Stimulated activated CD8-positive, alpha-beta memory T cell treated with anti-CD3 and anti-CD28 coated beads, Interleukin-4, amount 100 ng/mL, for 1 hour (primary cell): ENCODE measurements around the gene CST8.

Experiments
- DNase-seq, 2 donors: peaks; one replicate each; pipeline ENCODE4 v3.0.0-alpha.2; 2020; ENCODE audit warnings: low read depth in 2 of 2, low spot score in 1 of 2

The CST8 gene

DNA sequence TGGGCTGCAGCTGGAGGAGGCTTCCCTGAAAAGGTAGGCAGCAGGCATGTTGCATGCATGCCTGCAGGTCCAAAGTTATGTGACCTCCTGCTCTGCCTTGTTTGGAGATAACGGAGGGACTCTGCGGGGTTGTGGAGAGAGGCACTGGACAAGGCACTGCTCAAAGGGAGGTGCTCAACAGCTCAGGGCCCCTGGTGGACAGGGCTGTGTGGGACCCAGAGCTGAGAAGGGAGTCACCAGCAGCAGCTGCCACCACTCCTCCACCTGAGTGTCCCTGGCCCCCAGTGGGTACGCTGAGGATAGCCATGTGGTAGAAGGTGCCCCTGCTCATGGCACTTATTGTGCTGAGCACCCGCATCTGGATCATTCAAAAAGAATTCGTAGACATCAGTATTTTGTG lies 15.5 kb upstream of the CST8 start:
- DNase-seq, result no peak

DNA sequence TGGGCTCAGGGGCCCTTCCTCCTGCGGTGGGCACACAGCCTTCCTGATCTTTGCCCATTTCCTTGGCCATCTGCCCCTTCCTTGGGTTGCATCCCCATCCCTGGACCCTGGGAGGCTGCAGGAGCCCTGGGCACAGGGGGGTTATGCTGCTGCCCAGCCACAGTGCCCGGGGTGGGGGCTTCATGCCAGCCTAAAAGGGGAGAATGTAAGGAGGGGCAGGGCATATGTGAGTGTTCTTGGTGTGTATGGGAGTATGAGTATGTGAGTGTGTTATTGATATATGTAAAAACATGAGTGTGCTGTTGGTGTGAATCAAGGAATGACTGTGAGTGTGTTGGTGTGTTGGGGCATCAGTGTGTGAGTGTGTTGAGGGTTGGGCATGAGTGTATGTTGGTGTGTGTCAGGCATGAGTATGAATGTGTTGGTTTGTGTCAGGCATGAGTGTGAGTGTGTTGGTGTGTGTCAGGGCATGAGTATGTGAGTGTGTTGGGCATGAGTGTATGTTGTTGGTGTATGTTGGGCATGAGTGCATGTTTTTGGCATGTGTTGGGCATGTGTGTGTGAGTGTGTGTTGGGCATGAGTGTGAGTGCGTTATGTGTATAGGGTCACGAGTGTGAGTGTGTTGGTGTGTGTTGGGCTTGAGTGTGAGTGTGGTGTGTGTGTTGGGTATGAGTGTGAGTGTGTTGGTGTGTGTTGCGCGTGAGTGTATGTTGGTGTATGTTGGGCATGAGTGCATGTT lies 14.7 kb upstream of the CST8 start:
- no peak for DNase-seq

DNA sequence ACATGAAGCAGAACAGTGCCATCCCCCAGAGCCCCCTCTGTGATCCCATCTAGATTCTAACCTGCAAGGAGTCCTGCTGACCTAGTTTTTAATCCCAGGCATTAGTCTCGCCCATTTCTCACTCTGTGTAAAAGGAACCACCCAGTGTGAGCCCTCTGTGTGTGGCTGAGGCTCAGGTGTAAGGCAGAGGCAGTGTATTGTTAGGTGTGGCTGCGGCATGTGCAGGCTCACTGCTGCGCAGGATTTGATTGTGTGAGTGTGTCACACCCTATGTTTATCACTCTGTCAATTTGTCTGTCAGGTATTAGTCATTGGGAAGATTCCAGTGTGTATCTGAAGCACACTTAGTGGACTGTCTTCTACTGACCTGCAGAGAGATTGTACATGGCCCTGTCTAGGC lies 13.7 kb upstream of the CST8 start:
- DNase-seq, result no peak

GRCh38 chr20:23479043-23479442 lies 11.9 kb upstream of the CST8 start:
- DNase-seq, result no peak

DNA sequence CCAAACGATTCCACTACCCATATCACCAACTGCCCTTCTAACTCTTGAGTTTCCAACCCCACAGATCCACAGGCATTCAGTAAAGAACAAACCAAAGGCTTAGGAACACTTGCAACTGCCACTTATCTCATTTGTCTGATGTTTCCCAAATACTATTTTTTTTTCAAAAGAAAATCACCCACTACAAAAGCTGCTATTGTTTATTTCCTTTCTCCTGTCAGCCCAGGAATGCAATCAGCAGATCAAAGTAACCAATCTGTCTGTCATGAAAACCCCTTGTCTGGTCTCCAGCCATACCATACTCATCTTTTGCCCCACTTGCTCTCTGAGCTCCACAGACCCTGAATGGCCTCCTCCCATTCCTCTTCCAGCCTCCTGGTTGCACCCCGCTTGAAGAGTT lies 8.8 kb upstream of the CST8 start:
- DNase-seq, result no peak

GRCh38 chr20:23484081-23484480 lies 6.8 kb upstream of the CST8 start:
- DNase-seq, result no peak

- DNase-seq, result no peak
Measured at GRCh38 chr20:23488470-23488869, 2.4 kb upstream of the CST8 start.

DNA sequence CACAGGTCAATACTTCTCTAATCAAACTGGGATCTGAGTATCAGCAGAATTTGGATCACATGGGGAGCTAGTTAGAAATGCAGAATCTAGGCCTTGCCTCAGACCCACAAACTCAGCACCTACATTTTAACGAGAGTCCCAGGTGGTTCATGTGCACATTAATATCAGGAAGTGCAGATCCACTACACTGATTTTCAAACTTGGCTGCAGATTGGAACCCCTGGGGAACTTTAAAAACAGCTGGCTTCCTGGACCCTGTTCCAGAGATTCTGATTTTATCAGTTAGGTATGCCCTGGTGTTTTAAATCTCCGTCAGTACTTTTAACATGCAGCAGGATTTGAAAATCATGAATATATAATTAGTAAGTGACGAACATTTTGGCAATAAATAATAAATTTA lies 1.9 kb upstream of the CST8 start:
- DNase-seq, result no peak

GRCh38 chr20:23492292-23492691 lies 1.4 kb downstream of the CST8 start:
- no peak for DNase-seq

DNA sequence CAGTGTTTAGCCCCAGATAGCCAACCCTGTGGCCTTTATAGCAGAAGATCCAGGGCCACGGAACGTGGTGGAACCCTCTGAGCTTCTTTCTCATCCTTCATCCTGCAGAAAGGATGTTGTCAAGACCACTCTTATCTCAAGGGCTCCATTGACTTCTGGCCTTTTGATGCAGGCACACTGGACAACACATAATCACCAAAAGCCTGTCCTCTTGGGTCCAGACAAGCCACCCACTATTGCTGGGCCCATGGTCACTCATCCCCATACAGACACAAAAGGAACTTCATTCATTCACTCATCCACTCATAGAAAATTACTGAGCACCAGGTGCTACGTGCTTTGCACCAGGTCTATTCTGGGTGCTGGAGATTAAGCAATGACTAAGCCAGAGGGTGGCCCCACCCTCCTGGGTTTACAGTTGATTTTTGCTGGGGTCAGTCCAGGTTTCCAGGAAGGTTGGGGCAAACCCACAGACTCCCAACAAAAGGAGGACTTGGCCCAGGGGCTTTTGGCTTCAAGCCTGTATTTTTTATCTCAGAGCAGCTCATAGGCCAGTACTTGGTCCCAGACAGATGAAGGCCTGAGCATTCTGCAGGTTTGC lies 2.4 kb downstream of the CST8 start:
- no peak for DNase-seq

- no peak for DNase-seq
Measured at GRCh38 chr20:23497536-23497935, 6.6 kb downstream of the CST8 start.

GRCh38 chr20:23501926-23502325 lies 11.0 kb downstream of the CST8 start:
- no peak for DNase-seq

DNA sequence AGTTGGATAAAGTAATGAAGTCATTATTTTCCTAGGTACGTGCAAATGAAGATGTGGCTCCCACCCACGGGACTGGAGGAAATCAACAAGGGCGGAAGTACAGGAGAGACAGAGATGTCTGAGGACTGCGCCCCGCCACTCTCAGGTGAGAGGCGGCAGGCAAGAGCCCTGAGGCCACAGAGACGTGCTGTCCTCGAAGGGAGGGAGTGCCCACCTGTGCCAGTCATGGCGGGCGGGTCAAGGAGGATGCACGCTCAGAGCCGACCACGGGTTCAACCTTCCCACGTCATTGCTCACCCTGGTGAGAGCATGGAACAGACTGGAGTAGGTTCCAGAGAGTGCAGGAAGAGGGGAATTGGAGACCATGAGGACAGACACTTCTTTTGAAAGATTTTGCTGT lies 12.7 kb downstream of the CST8 start:
- no peak for DNase-seq

- DNase-seq, result no peak
Measured at GRCh38 chr20:23507346-23507745, 16.4 kb downstream of the CST8 start.

DNA sequence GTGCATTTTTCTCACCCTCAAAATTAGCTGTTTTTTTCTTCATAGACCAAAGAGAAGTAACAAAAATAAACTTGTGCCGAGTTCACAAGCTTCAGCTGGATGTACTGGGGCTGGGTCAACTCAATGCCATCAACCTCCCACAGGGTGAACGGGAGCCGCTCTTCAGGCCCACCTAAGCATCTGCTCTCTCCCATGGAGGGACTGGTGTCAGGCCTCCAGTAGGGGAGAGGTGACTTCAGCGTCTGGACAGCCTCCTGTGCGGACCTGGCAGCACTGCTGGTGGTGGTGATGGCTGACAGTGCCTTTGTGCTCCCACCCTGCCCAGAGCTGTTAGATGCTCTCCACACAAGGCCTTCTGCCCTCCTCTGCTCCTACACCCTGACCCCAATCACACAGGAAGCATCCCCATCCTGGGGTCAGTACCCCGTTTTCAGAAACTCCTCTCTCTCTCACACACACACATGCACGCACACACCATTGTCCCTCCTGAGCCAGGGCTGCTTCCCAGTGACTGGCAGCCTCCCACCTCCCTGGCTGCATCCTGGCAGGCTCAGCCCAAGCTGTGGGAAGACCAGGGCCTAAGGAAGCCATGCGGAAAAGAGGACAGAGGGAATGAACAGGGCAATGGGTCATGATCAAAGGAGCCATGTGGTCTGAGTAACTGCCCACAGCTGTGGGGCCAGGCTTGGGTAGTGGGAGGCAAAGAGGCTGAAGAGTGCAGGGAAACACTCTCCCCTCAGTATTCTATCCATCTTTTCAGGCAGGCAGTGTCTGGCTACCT lies 17.7 kb downstream of the CST8 start:
- DNase-seq, result no peak

DNA sequence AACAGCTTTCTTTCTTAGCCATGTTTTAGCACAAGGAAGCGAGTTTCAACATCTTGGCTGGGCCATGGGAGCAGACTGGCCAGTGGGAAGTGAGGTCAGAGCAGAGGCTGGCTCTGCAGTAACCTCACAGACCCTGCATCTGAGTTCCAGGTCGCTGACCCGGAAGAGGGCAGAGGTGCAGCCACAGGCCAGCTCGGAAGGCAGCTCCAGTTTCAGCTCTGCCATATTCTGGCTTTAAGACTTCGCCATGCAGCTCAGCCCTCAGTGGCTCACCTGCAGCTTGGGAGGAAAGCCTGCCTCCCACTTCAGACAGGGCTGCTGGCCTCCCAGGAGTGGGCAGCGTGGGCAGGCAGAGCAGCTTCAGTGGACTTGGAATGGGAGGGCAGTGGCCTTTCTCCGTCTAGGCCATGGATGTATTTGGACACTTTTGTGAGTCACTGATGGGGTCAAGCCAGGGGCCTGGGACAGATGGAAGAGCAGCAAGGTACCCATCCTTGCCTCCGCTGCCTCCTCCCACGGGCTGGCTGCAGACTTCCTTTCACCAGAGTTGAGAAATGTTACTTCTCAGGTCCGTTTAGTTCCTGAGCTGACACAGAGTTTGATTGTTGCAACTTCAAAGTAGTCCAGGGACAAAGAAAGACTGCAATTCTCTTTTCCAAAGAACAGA lies 18.5 kb downstream of the CST8 start:
- no peak for DNase-seq

DNA sequence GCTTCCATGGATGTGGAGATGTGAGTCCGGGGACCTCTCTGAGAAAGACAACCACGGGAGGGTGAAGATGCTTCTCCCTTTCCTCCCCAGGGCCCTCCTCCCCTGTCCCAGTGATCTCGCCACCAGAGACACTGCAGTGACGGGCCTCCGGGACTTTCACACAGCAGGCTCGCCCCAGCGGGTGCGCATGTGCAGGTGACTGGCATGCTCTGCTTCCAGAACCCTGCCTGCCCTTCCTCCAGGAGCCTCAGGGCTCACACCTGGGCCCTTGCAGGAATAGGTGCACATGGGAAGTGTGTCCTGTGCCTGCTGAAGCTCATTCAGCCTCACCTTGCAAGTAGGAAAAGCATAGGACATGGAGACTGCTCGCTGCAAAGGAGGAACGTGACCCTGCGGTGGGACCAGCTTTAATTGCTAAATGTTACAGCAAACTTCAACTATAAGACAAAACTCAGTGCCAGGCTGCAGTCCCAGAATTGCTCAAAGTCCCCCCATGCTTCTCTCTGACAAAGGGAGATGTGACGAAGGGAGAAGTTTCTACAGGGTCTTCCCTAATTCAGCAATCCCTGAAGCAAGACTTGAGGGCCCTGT lies 19.2 kb downstream of the CST8 start:
- no peak for DNase-seq

DNA sequence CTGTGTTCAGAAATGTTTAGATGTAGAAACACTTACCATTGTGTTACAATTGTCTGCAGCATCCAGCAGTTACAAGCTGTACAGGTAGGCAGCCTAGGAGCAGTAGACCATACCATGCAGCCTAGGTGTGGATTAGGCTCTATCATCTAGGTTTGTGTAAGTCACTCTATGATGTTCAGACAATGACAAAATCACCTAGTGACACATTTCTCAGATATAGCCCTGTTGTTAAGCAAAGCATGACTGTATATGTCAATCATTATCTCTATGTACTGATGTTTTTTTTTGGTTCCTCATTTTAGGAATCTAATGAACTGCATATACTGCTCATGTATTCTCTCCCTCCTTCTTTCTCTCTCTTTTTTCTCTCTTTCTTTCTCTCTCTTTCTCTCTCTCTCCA lies 22.2 kb downstream of the CST8 start:
- no peak for DNase-seq

DNA sequence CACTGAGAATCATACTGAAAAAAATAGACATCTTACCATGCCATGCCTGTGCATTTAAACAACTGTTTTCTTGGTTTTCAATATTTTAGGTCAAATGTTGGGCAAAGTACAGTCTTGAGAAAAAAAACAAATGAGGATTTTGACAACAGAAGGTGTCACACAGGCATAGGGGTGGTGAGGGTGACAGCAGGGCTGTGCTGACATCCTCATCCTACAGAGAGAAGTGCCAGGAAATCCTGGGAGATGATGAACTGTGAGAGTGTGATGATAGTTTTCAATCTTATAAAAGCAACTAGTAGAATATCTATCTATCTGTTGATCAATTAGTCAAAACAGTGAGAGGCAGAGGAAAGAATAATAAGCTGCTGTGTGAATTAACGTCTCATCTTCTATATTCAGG lies 23.9 kb downstream of the CST8 start:
- DNase-seq, result no peak

GRCh38 chr20:23515250-23515939 lies 24.5 kb downstream of the CST8 start:
- no peak for DNase-seq

GRCh38 chr20:23517719-23518118 lies 26.8 kb downstream of the CST8 start:
- DNase-seq, result no peak
